Measurements from ENCODE around the gene NKIRAS2.

The NKIRAS2 gene

GRCh38 chr17:42042598-42043319 lies 22.9 kb downstream of the NKIRAS2 start:
- Histone ChIP-seq H3K27me3 (replicated peaks) (no peaks in the 10 kb centered on the region), H3K4me3 (ENCODE audit: low read depth, low read length) (no peak overlapping the region), H3K36me3 (replicated peaks) (no peaks in the 10 kb centered on the region), H3K27ac (no peak overlapping the region)
- TF ChIP-seq, protein P1, sequence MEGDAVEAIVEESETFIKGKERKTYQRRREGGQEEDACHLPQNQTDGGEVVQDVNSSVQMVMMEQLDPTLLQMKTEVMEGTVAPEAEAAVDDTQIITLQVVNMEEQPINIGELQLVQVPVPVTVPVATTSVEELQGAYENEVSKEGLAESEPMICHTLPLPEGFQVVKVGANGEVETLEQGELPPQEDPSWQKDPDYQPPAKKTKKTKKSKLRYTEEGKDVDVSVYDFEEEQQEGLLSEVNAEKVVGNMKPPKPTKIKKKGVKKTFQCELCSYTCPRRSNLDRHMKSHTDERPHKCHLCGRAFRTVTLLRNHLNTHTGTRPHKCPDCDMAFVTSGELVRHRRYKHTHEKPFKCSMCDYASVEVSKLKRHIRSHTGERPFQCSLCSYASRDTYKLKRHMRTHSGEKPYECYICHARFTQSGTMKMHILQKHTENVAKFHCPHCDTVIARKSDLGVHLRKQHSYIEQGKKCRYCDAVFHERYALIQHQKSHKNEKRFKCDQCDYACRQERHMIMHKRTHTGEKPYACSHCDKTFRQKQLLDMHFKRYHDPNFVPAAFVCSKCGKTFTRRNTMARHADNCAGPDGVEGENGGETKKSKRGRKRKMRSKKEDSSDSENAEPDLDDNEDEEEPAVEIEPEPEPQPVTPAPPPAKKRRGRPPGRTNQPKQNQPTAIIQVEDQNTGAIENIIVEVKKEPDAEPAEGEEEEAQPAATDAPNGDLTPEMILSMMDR (IDR thresholded peaks at IDR 0.05; ENCODE audit: low read depth, low read length, missing control alignments), result no peak
- no peak for DNase-seq
- in situ Hi-C loops (cut with HindIII; ENCODE audit: low pct_ligation_motif_present, low sequenced_read_pairs), result no loop called here

DNA sequence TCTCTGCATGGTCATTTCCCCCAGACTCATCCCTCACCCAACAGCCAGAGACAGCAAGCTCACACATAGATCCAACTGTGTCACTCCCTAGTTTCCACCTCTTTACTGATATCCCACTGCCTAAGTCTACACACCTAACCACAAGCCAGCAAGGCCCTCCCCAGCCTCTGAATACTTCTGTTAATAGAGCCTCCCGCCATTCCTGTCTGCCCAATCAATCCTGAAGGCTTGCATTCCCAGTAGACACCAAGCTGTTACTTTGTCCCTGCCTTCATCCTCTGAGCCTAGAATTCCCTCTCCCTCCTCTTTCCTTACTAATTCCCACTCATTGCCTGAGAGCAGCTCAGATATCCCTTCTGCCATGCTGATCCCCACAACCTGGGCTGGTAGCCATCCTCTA lies 25.8 kb downstream of the NKIRAS2 start:
- no peak overlapping the region for H3K27ac ChIP-seq
- no peak for DNase-seq
- no peaks in the 10 kb centered on the region for H3K36me3 ChIP-seq (replicated peaks)
- H3K4me3 ChIP-seq (ENCODE audit: low read depth, low read length), result no peak overlapping the region
- H3K27me3 ChIP-seq (replicated peaks), result peaks cover 8% of the 10 kb centered on the region
- in situ Hi-C loops (cut with HindIII; ENCODE audit: low pct_ligation_motif_present, low sequenced_read_pairs), result no loop called here
- TF ChIP-seq, protein P1 (IDR thresholded peaks at IDR 0.05; ENCODE audit: low read depth, low read length, missing control alignments), result no peak

DNA sequence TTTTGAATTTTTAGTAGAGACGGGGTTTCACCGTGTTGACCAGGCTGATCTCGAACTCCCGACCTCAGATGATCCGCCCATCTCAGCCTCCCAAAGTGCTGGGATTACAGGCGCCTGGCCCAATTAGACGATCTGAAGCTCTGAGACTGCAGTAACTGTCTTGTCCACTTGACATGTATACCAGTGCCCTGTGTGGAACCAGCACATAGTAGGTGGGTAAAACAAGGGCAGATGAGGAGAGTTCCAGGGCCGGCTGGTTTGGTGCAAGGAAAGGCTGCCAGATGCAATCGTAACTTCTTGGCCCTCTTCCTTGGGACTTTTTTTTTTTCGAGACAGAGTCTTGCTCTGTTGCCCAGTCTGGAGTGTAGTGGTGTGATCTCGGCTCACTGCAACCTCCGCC lies 27.5 kb downstream of the NKIRAS2 start:
- Histone ChIP-seq H3K27me3 (replicated peaks) (peaks cover 15% of the 10 kb centered on the region), H3K36me3 (replicated peaks) (no peaks in the 10 kb centered on the region), H3K27ac (no peak overlapping the region), H3K4me3 (ENCODE audit: low read depth, low read length) (no peak overlapping the region)
- in situ Hi-C loops (cut with HindIII; ENCODE audit: low pct_ligation_motif_present, low sequenced_read_pairs), result no loop called here
- TF ChIP-seq, protein P1 (IDR thresholded peaks at IDR 0.05; ENCODE audit: low read depth, low read length, missing control alignments), result no peak
- DNase-seq, result no peak

GRCh38 chr17:42049834-42050392 lies 30.0 kb downstream of the NKIRAS2 start:
- in situ Hi-C loops (cut with HindIII; ENCODE audit: low pct_ligation_motif_present, low sequenced_read_pairs), result no loop called here
- H3K27me3 ChIP-seq (replicated peaks), result peaks cover 36% of the 10 kb centered on the region
- no peak for DNase-seq
- TF ChIP-seq, protein P1 (IDR thresholded peaks at IDR 0.05; ENCODE audit: low read depth, low read length, missing control alignments), result no peak
- H3K36me3 ChIP-seq (replicated peaks), result no peaks in the 10 kb centered on the region
- H3K27ac ChIP-seq, result no peak overlapping the region
- H3K4me3 ChIP-seq (ENCODE audit: low read depth, low read length), result peak overlapping the region; percentile 45

DNA sequence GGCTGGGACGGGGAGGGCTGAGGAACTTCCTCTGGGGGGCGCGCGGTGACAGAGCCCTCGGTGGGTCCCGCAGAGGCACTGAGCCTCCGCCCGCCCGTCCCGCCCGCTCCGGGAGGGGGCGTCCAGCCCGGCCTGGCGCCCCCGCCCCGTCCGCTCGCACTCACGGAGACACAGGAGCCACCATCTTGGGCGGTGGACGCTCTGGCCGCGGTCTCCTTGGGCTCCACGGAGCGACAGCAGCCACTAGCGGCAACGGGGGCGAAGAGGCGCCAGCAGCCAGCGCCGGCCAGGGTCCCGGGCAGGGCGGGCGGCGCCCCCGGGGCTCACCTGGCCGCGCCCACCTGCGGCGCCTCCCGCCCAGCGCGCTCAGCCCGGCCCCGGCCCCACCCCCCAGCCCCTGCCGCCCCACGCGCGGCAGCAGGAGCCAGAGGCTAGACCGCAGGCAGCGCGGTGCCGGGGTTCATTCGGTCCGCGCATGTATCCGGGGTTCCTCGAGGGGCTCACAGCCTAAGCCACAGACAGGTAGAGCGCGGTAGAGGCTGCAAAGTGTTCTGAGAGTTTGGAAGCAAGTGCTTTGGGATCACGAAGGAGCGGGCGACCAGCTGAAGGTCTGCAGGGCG lies 30.6 kb downstream of the NKIRAS2 start, which contains the start of gene C17orf113:
TSS of gene C17orf113 (minus strand) at position 209 of the 620 bp plus-strand sequence. CDS start 7,225 bp downstream, outside the sequence.
- Histone ChIP-seq H3K27me3 (replicated peaks) (peaks cover 39% of the 10 kb centered on the region), H3K27ac (no peak within 1 kb of the TSS), H3K36me3 (replicated peaks) (no peaks in the 10 kb centered on the region), H3K4me3 (ENCODE audit: low read depth, low read length) (peak within 1 kb of the TSS; percentile 45)
- in situ Hi-C loops (cut with HindIII; ENCODE audit: low pct_ligation_motif_present, low sequenced_read_pairs), result no loop called here
- TF ChIP-seq, protein P1 (IDR thresholded peaks at IDR 0.05; ENCODE audit: low read depth, low read length, missing control alignments), result peak; percentile 37
- peak; percentile 3 for DNase-seq

Measured in brain microvascular endothelial cell (primary cell).